HG03159 (cell line): Measurements from ENCODE around the gene RPS6KA2.

Experiments used
- ATAC-seq: cut with Tn5 transposase; IDR thresholded peaks from one replicate; pipeline ENCODE4 v1.9.1; 2021; ENCODE audit warnings: mild to moderate bottlenecking, moderate library complexity; ENCODE audit not compliant: unreplicated experiment

The RPS6KA2 gene

GRCh38 chr6:166579237-166579850 lies 47.7 kb downstream of the RPS6KA2 start:
- ATAC-seq = no peak

GRCh38 chr6:166578536-166579236 lies 48.4 kb downstream of the RPS6KA2 start:
- no peak for ATAC-seq

GRCh38 chr6:166575205-166575604 lies 51.8 kb downstream of the RPS6KA2 start:
- ATAC-seq = no peak

- ATAC-seq = no peak
Observed at GRCh38 chr6:166573511-166574216, 53.4 kb downstream of the RPS6KA2 start.

- no peak for ATAC-seq
Observed at GRCh38 chr6:166572370-166573261, 54.4 kb downstream of the RPS6KA2 start.

- ATAC-seq = no peak
Observed at GRCh38 chr6:166570929-166571713, 55.9 kb downstream of the RPS6KA2 start.

GRCh38 chr6:166569206-166569605 lies 57.8 kb downstream of the RPS6KA2 start:
- ATAC-seq = no peak

GRCh38 chr6:166567813-166568212 lies 59.2 kb downstream of the RPS6KA2 start:
- no peak for ATAC-seq

GRCh38 chr6:166567107-166567506 lies 59.9 kb downstream of the RPS6KA2 start:
- no peak for ATAC-seq

- ATAC-seq = no peak
Observed at GRCh38 chr6:166566026-166567011, 60.7 kb downstream of the RPS6KA2 start.

GRCh38 chr6:166565084-166565967 lies 61.7 kb downstream of the RPS6KA2 start:
- no peak for ATAC-seq

GRCh38 chr6:166563805-166564204 lies 63.2 kb downstream of the RPS6KA2 start:
- ATAC-seq = no peak

- ATAC-seq = no peak
Observed at GRCh38 chr6:166563200-166563599, 63.9 kb downstream of the RPS6KA2 start.

- ATAC-seq = no peak
Observed at GRCh38 chr6:166562726-166563125, 64.3 kb downstream of the RPS6KA2 start.

GRCh38 chr6:166561771-166562359 lies 65.2 kb downstream of the RPS6KA2 start:
- no peak for ATAC-seq

- ATAC-seq = no peak
Observed at GRCh38 chr6:166560222-166560621, 66.8 kb downstream of the RPS6KA2 start.

GRCh38 chr6:166559662-166560061 lies 67.4 kb downstream of the RPS6KA2 start:
- ATAC-seq = no peak

GRCh38 chr6:166559211-166559610 lies 67.8 kb downstream of the RPS6KA2 start:
- no peak for ATAC-seq
